ENCODE results near the gene PRKCI.

Gene PRKCI

GRCh38 chr3:170346481-170347392, 124.5 kb downstream of the PRKCI start:
- no peak for DNase-seq

- DNase-seq = no peak
Observed at GRCh38 chr3:170350515-170351413, 128.5 kb downstream of the PRKCI start.

- peak; percentile 41 for DNase-seq
Observed at GRCh38 chr3:170352936-170353335, 130.7 kb downstream of the PRKCI start.

- DNase-seq = no peak
Observed at GRCh38 chr3:170353485-170353884, 131.3 kb downstream of the PRKCI start.

GRCh38 chr3:170354760-170355159, 132.5 kb downstream of the PRKCI start:
- DNase-seq = no peak
